SKM-1 (cell line): Measurements from ENCODE around the gene WDR91.

ENCODE experiments used
- DNase-seq: peaks from one replicate; lab custom pipeline; 2025; ENCODE audit not compliant: unreplicated experiment; lab: John Stamatoyannopoulos, UW

The WDR91 gene

DNA sequence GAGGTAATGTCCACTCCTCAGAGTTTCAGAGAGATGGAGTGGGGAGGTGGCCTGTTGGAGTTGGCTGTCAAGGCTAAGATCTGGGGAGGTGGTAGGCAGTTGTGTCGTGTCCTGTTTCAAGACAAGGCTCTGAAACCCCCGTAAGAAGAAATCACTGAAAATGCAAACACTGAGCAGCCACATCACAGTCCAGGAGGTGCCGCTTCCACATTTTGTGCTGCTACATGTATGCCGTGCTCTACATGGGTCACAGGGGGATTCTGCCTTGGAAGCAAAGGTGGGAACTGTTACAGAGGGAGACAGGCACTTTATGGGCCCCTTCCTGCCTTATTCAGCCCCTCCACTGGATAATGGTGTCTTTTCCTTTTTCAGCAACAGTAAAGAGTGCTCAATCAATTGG lies 11.9 kb downstream of the WDR91 start:
- DNase-seq, result no peak

DNA sequence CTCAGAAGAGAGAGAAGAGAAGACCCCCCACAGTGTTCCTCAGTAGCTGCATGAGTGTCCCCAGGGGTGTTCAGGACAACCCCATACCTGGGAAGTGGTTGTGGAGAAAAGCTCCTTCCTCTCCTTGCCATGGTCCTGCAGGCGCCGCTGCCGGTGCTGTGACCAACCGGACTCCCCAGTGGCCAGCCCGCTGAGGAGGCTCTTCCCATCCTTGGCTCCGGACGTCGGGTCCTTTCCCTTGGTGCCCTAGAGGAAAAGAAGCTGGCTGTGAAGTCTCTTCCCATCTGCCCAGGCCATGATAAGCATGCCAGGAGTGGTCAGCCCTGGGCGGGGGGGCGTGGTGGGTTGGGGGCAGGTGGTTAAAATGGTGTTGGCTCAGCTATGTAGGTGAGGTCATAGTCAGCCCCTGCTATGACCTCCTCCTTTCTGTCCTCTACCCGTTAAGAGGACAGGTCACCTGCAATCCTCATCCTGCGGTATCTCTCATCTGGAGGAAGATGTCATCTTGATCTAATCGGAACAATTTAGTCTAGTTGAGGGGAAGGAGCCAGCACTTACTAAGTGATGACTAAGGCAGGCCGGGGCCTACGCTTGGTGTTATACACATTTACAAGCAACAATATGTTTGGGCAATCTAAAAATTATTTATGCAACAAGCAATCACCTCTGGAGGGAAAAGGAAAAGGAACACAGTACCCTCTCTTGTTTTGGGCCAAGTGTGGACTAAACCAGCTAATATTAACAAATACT lies 13.2 kb downstream of the WDR91 start:
- DNase-seq, result no peak

DNA sequence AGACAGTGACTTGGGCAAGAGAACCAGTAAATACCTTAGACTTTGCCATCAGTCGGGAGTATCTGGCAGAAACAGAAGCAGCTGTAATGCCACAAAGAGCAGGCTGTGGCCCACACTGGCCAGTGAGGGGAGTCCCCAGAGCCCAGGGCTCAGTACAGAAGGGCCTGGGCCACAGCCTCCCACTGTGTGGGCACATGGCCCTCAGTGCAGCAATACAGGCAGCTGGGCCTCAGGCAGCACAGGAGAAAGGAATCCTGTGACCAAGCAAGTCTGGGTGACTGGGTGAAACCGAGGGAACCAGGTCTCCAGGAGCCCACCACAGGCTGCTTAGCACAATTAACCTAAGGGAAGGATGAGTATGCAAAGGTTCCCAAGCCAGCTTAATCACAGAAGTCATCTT lies 14.0 kb downstream of the WDR91 start:
- DNase-seq, result no peak

- no peak for DNase-seq
Observed at GRCh38 chr7:135195968-135196629, 15.2 kb downstream of the WDR91 start.

DNA sequence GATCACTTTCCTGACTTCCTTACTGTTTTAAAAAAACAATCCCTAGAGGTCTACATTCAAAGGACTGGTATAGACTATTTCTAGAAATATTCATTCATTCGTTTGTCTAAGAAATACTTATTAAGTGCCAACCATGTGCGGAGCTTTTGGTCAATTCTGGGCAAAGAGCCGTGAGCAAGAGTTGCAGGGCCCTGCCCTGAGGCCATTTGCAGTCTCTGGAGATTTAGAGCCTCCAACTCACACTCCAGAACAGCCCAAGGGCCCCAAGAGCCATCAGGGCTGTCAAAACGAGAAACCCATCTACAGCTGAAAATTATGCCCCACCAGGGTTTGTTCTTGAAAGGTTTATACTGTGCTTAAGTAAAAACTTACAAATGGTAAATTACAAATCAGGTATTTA lies 16.2 kb downstream of the WDR91 start:
- DNase-seq, result no peak

- no peak for DNase-seq
Observed at GRCh38 chr7:135194494-135195095, 16.7 kb downstream of the WDR91 start.

- no peak for DNase-seq
Observed at GRCh38 chr7:135193615-135194081, 17.7 kb downstream of the WDR91 start.

GRCh38 chr7:135192914-135193536 lies 18.3 kb downstream of the WDR91 start:
- DNase-seq, result no peak

- DNase-seq, result no peak
Observed at GRCh38 chr7:135190703-135191102, 20.6 kb downstream of the WDR91 start.

GRCh38 chr7:135189961-135190360 lies 21.4 kb downstream of the WDR91 start:
- no peak for DNase-seq

GRCh38 chr7:135189221-135189662 lies 22.1 kb downstream of the WDR91 start:
- no peak for DNase-seq

DNA sequence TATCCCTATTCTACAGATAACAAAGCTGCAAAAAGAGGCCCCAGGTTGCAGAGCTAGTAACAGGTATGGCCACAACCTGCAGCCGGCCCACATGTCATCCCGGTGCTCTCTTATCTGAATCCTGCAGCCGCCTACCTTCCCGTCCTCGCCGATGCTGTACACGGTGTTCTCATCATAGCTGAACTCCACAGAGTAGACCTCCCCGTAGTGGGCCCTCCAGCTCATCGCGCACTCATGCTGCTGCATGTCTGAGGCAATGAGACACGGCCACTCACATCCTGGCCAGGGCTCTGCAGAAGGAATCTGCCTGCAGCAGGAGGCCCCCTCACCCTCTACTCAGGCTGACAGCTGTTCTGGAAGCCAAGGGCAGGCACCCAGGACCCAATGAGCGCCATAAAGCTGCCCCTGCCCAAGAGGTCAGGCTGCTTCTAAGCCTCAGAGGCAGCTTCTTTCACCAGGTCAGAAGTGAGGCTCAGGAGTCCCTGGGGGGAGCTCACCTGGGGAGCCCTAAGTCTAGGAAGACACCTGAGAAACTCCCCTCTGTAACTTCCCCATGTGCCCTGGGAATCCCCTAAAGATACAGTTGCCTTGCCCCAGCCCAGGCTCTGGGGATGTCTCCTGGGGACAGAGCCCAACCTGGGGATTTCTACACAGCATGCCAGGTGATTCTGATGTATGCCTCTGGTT lies 22.9 kb downstream of the WDR91 start:
- no peak for DNase-seq

GRCh38 chr7:135186841-135187253 lies 24.5 kb downstream of the WDR91 start:
- DNase-seq, result no peak

GRCh38 chr7:135186261-135186540 lies 25.1 kb downstream of the WDR91 start:
- no peak for DNase-seq

GRCh38 chr7:135185471-135186260 lies 25.7 kb downstream of the WDR91 start:
- DNase-seq, result no peak

DNA sequence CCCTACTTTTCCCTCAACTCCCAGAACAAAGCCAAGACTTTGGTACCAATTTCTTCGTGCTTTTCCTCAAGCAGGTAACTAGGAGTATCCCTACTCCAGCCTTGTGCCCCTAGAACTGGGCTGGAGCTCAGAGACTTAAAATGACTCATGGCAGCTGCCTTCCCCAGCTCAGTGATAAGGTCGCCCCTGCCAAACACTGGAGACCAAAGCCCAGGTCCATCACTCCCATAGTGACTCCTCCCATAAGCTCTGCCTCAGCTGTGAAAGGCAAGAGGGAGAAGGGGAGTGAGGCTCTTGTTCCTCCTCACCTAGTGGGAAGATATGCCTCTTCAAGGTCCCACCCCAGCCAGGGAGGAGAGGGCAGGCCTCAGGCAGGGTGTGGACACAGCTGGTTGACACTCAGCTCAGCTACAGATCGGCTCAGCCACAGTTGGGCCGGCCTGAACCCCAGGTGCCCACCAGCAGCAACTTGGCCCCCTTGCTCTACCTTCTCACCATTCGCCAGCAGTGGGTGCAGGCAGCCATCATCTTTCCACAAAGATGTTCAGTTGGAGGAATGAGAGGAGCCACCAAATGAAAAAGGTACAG lies 27.0 kb downstream of the WDR91 start:
- no peak for DNase-seq

DNA sequence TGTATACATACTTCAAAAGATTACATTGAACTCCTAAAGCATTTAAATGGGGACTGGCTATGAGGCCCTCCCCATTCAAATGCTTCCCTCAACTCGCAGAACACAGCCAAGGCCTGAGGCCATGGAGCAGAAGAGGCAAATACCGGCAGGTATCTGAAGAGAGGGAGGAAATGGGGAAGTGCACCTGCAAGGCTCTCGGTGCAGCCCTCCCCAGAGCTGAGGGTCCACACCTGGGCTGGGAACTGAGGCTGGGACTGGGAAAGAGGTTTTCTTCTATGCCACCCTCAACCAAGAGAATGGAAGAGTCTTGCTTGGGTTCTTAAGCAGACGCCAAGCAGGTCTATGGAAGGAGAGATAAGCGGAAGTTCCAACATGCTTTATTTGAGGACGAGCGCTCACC lies 27.8 kb downstream of the WDR91 start:
- no peak for DNase-seq

DNA sequence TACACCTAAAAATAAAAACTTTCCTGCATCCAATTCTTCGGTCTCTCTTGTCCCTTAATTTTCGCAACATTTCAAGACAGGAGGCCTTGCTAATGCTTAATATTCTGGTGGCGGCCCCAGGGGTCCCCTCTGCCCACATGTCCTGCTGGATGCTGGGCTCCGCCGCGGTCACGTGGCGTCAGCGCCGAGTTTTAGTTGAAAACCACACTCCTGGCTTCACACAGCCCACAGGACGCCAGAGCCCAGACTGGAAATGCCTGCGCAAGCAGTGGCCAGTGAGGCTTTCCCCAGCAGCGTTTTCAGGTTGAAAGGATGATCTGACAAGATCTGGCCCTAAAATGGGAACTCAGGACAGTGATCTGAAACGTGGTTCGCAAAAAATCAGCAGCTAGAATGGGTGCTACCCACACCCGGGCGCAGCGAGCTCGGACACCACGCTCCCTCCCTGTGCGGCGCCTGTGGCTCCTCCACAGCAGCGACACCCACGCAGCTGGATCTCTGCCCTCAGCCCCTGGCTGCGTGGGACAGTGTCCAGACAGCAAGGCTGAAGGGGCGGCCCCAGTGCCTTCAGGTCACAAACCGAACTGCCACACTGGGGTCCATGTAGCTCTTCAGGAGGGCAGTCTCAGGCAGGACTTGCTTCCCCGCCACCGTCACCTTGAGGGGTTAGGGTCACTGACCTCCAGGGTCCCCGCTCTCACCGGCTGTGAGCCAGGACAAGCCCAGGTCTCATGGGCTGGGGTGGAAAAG lies 29.2 kb downstream of the WDR91 start:
- DNase-seq, result no peak

- no peak for DNase-seq
Observed at GRCh38 chr7:135181261-135181928, 29.9 kb downstream of the WDR91 start.
